Amniotic stem cell (primary cell): ENCODE measurements around the gene CBFA2T2.
A peak's percentile ranks its signal among the peaks of the same experiment; 100 is the strongest.
"Not testable (repeated sequence)": the region's sequence is repeated elsewhere in the genome, so short reads cannot be mapped to it uniquely, and the experiment has no call there.

Source experiments
- DNase-seq: peaks from one replicate; lab custom pipeline; 2025; lab: John Stamatoyannopoulos, UW

CBFA2T2 gene

GRCh38 chr20:33490023-33490933 is at the start of gene CBFA2T2:
CBFA2T2 (plus strand) TSS chr20:33490096; CDS start chr20:33490268, 172 bp downstream.
- peak; percentile 55 for DNase-seq

- not testable (repeated sequence) for DNase-seq
These were observed 49.3 kb upstream of the CBFA2T2 start for GRCh38 chr20:33440562-33440961.

- DNase-seq = no peak
These were observed 48.5 kb upstream of the CBFA2T2 start for GRCh38 chr20:33441142-33441955.

- no peak for DNase-seq
These were observed 47.5 kb upstream of the CBFA2T2 start for GRCh38 chr20:33442136-33443005.

GRCh38 chr20:33443006-33443511 is 46.8 kb upstream of the CBFA2T2 start:
- DNase-seq = no peak

GRCh38 chr20:33443512-33444239 is 46.2 kb upstream of the CBFA2T2 start, which contains the start of gene SNTA1:
SNTA1 (minus strand) TSS chr20:33443763; CDS start chr20:33443620, 143 bp downstream.
- peak; percentile 27 for DNase-seq

- DNase-seq = no peak
These were observed 44.9 kb upstream of the CBFA2T2 start for GRCh38 chr20:33444797-33445560.

GRCh38 chr20:33445881-33446625 is 43.8 kb upstream of the CBFA2T2 start:
- no peak for DNase-seq

- DNase-seq = no peak
These were observed 39.0 kb upstream of the CBFA2T2 start for GRCh38 chr20:33450867-33451266.

- DNase-seq = peak; percentile 25
These were observed 32.8 kb upstream of the CBFA2T2 start for GRCh38 chr20:33456916-33457642.

GRCh38 chr20:33459599-33459998 is 30.3 kb upstream of the CBFA2T2 start:
- no peak for DNase-seq

GRCh38 chr20:33460711-33461110 is 29.2 kb upstream of the CBFA2T2 start:
- no peak for DNase-seq

GRCh38 chr20:33463332-33464101 is 26.4 kb upstream of the CBFA2T2 start:
- no peak for DNase-seq

GRCh38 chr20:33464759-33465158 is 25.1 kb upstream of the CBFA2T2 start:
- DNase-seq = not testable (repeated sequence)

GRCh38 chr20:33465481-33466302 is 24.2 kb upstream of the CBFA2T2 start:
- DNase-seq = no peak

GRCh38 chr20:33466303-33466646 is 23.6 kb upstream of the CBFA2T2 start:
- DNase-seq = no peak

GRCh38 chr20:33470457-33470856 is 19.4 kb upstream of the CBFA2T2 start:
- no peak for DNase-seq
